ENCODE data around the gene GMPS. TPM values are rescaled to one million over a fixed set of nuclear protein-coding genes. Genes with fewer than 3 reads are reported as not detected.
A peak's percentile ranks its signal among the peaks of the same experiment; 100 is the strongest.
"Not testable (repeated sequence)": the region's sequence is repeated elsewhere in the genome, so short reads cannot be mapped to it uniquely, and the experiment has no call there.

GMPS gene
- 41.3 TPM for polyA plus RNA-seq (ENCODE audit: insufficient read length)

- DNase-seq (ENCODE audit: low read depth): peak; percentile 77
These were observed at the start of gene GMPS for GRCh38 chr3:155870133-155870944. Gene GMPS, plus strand, starts transcription at chr3:155870650. Its CDS starts 221 bp downstream, at chr3:155870871.

- DNase-seq (ENCODE audit: low read depth): not testable (repeated sequence)
These were observed 41.9 kb upstream of the GMPS start for GRCh38 chr3:155828490-155829098.

- DNase-seq (ENCODE audit: low read depth): no peak
These were observed 34.9 kb upstream of the GMPS start for GRCh38 chr3:155835341-155836071.

- DNase-seq (ENCODE audit: low read depth): no peak
These were observed 26.9 kb upstream of the GMPS start for GRCh38 chr3:155843569-155843968.

GRCh38 chr3:155846119-155846518 lies 24.3 kb upstream of the GMPS start:
- no peak for DNase-seq (ENCODE audit: low read depth)

- no peak for DNase-seq (ENCODE audit: low read depth)
These were observed 22.5 kb upstream of the GMPS start for GRCh38 chr3:155847993-155848392.

GRCh38 chr3:155849404-155849803 lies 21.0 kb upstream of the GMPS start:
- not testable (repeated sequence) for DNase-seq (ENCODE audit: low read depth)

- no peak for DNase-seq (ENCODE audit: low read depth)
These were observed 18.1 kb upstream of the GMPS start for GRCh38 chr3:155852341-155852740.

- no peak for DNase-seq (ENCODE audit: low read depth)
These were observed 17.0 kb upstream of the GMPS start for GRCh38 chr3:155853214-155854140.

GRCh38 chr3:155854141-155854940 lies 16.1 kb upstream of the GMPS start, which contains the start of gene SLC33A1:
Gene SLC33A1, minus strand, starts transcription at chr3:155854427. Its CDS starts 430 bp downstream, at chr3:155853997.
- DNase-seq (ENCODE audit: low read depth): peak; percentile 96

GRCh38 chr3:155859859-155860258 lies 10.6 kb upstream of the GMPS start:
- DNase-seq (ENCODE audit: low read depth): no peak

- DNase-seq (ENCODE audit: low read depth): not testable (repeated sequence)
These were observed 10.0 kb upstream of the GMPS start for GRCh38 chr3:155860424-155860823.

- DNase-seq (ENCODE audit: low read depth): no peak
These were observed 8.8 kb upstream of the GMPS start for GRCh38 chr3:155861476-155862183.

GRCh38 chr3:155862290-155862982 lies 8.0 kb upstream of the GMPS start:
- not testable (repeated sequence) for DNase-seq (ENCODE audit: low read depth)

- no peak for DNase-seq (ENCODE audit: low read depth)
These were observed 7.2 kb upstream of the GMPS start for GRCh38 chr3:155863072-155863784.

GRCh38 chr3:155869691-155870090 lies 759 bp upstream of the GMPS start:
- no peak for DNase-seq (ENCODE audit: low read depth)

GRCh38 chr3:155870945-155871745 lies 695 bp downstream of the GMPS start:
- no peak for DNase-seq (ENCODE audit: low read depth)

GRCh38 chr3:155871746-155872158 lies 1.3 kb downstream of the GMPS start:
- DNase-seq (ENCODE audit: low read depth): no peak

All from forelimb muscle (tissue), 1 donor.